Liver (tissue), 3 donors: ENCODE results near the gene OR5J2.

ENCODE experiments used
- CTCF ChIP-seq: fragments of 150-350 bp; IDR thresholded peaks from 2 replicates; pipeline ENCODE4 v1.5.1; 2017; ENCODE audit warnings: improper control_type of control experiment, low read depth, low read length; ENCODE audit not compliant: missing input control
- GABPA ChIP-seq, 2 donors: IDR thresholded peaks in 1 of 2; conservative IDR thresholded peaks in 1 of 2; 2 replicates each; pipeline ENCODE4 v1.6.1; 2016; ENCODE audit warnings: antibody characterized with exemption in 2 of 2, mild to moderate bottlenecking in 1 of 2, moderate library complexity in 1 of 2
- JUND ChIP-seq, 2 donors: IDR thresholded peaks; 2 replicates each; pipeline ENCODE4 v1.6.1; 2016; ENCODE audit warnings: antibody characterized with exemption in 2 of 2
- NR2F2 ChIP-seq: IDR thresholded peaks from 2 replicates; pipeline ENCODE4 v1.6.1; 2016; ENCODE audit warnings: antibody characterized with exemption
- SP1 ChIP-seq: IDR thresholded peaks from 2 replicates; pipeline ENCODE4 v1.6.1; 2018; ENCODE audit warnings: antibody characterized with exemption, mild to moderate bottlenecking
- TAF1 ChIP-seq: conservative IDR thresholded peaks from 2 replicates; pipeline ENCODE4 v1.6.1; 2016; ENCODE audit warnings: antibody characterized with exemption, mild to moderate bottlenecking
- YY1 ChIP-seq: IDR thresholded peaks from 2 replicates; pipeline ENCODE4 v1.6.1; 2016; ENCODE audit warnings: antibody characterized with exemption, mild to moderate bottlenecking
- TF ChIP-seq, protein P1 (sequence below): IDR thresholded peaks from 2 replicates; pipeline ENCODE4 v1.6.1; 2016; ENCODE audit warnings: antibody characterized with exemption
- TF ChIP-seq, protein P2 (sequence below): IDR thresholded peaks from 2 replicates; pipeline ENCODE4 v1.6.1; 2016; ENCODE audit warnings: antibody characterized with exemption
- TF ChIP-seq, protein P3 (sequence below): IDR thresholded peaks from 2 replicates; pipeline ENCODE4 v1.6.1; 2016; ENCODE audit warnings: antibody characterized with exemption, mild to moderate bottlenecking
- TF ChIP-seq, protein P4 (sequence below): IDR thresholded peaks from 2 replicates; pipeline ENCODE4 v1.6.1; 2016; ENCODE audit warnings: antibody characterized with exemption
- donor health status: healthy.
- donor health status: healthy.

DNA sequence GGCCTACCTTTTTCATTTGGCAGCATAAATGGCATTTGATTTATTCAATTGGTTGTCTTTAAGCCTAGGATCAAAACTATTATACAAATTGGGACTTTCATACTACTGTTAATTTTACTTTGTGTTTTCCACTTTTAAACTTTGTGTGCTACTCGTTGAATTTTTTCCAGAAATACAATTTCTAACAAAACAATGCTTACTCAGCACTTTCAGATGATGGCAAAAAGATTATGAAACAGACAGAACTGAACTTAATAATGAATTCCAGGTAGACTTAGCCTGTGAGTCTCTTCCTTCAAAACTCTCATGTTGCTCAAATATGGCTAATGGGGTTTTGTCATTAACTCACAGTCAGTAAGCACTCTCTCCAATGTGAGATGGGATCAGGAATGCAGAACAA, 31.4 kb downstream of the OR5J2 start:
- TF ChIP-seq, protein P1, sequence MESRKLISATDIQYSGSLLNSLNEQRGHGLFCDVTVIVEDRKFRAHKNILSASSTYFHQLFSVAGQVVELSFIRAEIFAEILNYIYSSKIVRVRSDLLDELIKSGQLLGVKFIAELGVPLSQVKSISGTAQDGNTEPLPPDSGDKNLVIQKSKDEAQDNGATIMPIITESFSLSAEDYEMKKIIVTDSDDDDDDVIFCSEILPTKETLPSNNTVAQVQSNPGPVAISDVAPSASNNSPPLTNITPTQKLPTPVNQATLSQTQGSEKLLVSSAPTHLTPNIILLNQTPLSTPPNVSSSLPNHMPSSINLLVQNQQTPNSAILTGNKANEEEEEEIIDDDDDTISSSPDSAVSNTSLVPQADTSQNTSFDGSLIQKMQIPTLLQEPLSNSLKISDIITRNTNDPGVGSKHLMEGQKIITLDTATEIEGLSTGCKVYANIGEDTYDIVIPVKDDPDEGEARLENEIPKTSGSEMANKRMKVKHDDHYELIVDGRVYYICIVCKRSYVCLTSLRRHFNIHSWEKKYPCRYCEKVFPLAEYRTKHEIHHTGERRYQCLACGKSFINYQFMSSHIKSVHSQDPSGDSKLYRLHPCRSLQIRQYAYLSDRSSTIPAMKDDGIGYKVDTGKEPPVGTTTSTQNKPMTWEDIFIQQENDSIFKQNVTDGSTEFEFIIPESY = no peak
- no peak for TF ChIP-seq CTCF
- no peak for TF ChIP-seq GABPA (IDR thresholded peaks at IDR 0.05 in 1 of 2, conservative IDR thresholded peaks at IDR 0.05 in 1 of 2)
- TF ChIP-seq SP1 = no peak
- no peak for TF ChIP-seq NR2F2
- TF ChIP-seq YY1 = no peak
- TF ChIP-seq, protein P2, sequence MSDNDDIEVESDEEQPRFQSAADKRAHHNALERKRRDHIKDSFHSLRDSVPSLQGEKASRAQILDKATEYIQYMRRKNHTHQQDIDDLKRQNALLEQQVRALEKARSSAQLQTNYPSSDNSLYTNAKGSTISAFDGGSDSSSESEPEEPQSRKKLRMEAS = no peak
- TF ChIP-seq TAF1 = no peak
- TF ChIP-seq JUND (IDR thresholded peaks at IDR 0.05) = no peak
- TF ChIP-seq, protein P3, sequence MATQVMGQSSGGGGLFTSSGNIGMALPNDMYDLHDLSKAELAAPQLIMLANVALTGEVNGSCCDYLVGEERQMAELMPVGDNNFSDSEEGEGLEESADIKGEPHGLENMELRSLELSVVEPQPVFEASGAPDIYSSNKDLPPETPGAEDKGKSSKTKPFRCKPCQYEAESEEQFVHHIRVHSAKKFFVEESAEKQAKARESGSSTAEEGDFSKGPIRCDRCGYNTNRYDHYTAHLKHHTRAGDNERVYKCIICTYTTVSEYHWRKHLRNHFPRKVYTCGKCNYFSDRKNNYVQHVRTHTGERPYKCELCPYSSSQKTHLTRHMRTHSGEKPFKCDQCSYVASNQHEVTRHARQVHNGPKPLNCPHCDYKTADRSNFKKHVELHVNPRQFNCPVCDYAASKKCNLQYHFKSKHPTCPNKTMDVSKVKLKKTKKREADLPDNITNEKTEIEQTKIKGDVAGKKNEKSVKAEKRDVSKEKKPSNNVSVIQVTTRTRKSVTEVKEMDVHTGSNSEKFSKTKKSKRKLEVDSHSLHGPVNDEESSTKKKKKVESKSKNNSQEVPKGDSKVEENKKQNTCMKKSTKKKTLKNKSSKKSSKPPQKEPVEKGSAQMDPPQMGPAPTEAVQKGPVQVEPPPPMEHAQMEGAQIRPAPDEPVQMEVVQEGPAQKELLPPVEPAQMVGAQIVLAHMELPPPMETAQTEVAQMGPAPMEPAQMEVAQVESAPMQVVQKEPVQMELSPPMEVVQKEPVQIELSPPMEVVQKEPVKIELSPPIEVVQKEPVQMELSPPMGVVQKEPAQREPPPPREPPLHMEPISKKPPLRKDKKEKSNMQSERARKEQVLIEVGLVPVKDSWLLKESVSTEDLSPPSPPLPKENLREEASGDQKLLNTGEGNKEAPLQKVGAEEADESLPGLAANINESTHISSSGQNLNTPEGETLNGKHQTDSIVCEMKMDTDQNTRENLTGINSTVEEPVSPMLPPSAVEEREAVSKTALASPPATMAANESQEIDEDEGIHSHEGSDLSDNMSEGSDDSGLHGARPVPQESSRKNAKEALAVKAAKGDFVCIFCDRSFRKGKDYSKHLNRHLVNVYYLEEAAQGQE = no peak
- TF ChIP-seq, protein P4, sequence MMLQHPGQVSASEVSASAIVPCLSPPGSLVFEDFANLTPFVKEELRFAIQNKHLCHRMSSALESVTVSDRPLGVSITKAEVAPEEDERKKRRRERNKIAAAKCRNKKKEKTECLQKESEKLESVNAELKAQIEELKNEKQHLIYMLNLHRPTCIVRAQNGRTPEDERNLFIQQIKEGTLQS = no peak
